Measurements from ENCODE around the gene VWA2.
A peak's percentile ranks its signal among the peaks of the same experiment; 100 is the strongest.

VWA2 gene

GRCh38 chr10:114265392-114266053 is 26.5 kb downstream of the VWA2 start:
- Histone ChIP-seq H3K4me1 (peaks cover 0 to 8% (median under 1%) of the 10 kb centered on the region in 4 donors), H3K4me3 (no peak overlapping the region), H3K27me3 (no peaks in the 10 kb centered on the region), H3K27ac (no peak overlapping the region), H3K9me3 (no peaks in the 10 kb centered on the region), H3K36me3 (no peaks in the 10 kb centered on the region)
- TF ChIP-seq CTCF (IDR thresholded peaks at IDR 0.05): no peak
- intact Hi-C loops (cut with DNase I; ENCODE audit: low total_unique reads): no loop called here
- peak in 1 of 2 donors; percentile 45 for DNase-seq

- no peak for TF ChIP-seq CTCF (IDR thresholded peaks at IDR 0.05)
- H3K4me3 ChIP-seq: no peak overlapping the region
- intact Hi-C loops (cut with DNase I; ENCODE audit: low total_unique reads): no loop called here
- no peak overlapping the region for H3K27ac ChIP-seq
- no peak for DNase-seq
- no peaks in the 10 kb centered on the region for H3K27me3 ChIP-seq
- H3K4me1 ChIP-seq: peaks cover 0 to 6% (median 4%) of the 10 kb centered on the region in 4 donors
- H3K36me3 ChIP-seq: no peaks in the 10 kb centered on the region
- H3K9me3 ChIP-seq: no peaks in the 10 kb centered on the region
Measured at GRCh38 chr10:114266521-114266920, 27.5 kb downstream of the VWA2 start.

GRCh38 chr10:114271075-114271778 is 32.2 kb downstream of the VWA2 start:
- peak in 1 of 2 donors; percentile 34 for DNase-seq
- Histone ChIP-seq H3K4me1 (peaks cover 0 to 13% (median 6%) of the 10 kb centered on the region in 4 donors), H3K36me3 (no peaks in the 10 kb centered on the region), H3K27ac (no peak overlapping the region), H3K4me3 (no peak overlapping the region), H3K27me3 (no peaks in the 10 kb centered on the region), H3K9me3 (no peaks in the 10 kb centered on the region)
- intact Hi-C loops (cut with DNase I; ENCODE audit: low total_unique reads): no loop called here
- TF ChIP-seq CTCF (IDR thresholded peaks at IDR 0.05): no peak

- intact Hi-C loops (cut with DNase I; ENCODE audit: low total_unique reads): no loop called here
- no peaks in the 10 kb centered on the region for H3K27me3 ChIP-seq
- peaks cover 0 to 13% (median 6%) of the 10 kb centered on the region in 4 donors for H3K4me1 ChIP-seq
- DNase-seq: peak; percentile 74 to 77
- no peaks in the 10 kb centered on the region for H3K9me3 ChIP-seq
- no peak overlapping the region for H3K27ac ChIP-seq
- no peak for TF ChIP-seq CTCF (IDR thresholded peaks at IDR 0.05)
- no peak overlapping the region for H3K4me3 ChIP-seq
- no peaks in the 10 kb centered on the region for H3K36me3 ChIP-seq
Measured at GRCh38 chr10:114271779-114272167, 32.7 kb downstream of the VWA2 start.

GRCh38 chr10:114272696-114273095 is 33.6 kb downstream of the VWA2 start:
- Histone ChIP-seq H3K4me1 (peaks cover 0 to 13% (median 6%) of the 10 kb centered on the region in 4 donors), H3K27ac (no peak overlapping the region), H3K4me3 (no peak overlapping the region), H3K9me3 (no peaks in the 10 kb centered on the region), H3K27me3 (peaks cover 0 to 4% of the 10 kb centered on the region in 2 donors), H3K36me3 (no peaks in the 10 kb centered on the region)
- no peak for TF ChIP-seq CTCF (IDR thresholded peaks at IDR 0.05)
- intact Hi-C loops (cut with DNase I; ENCODE audit: low total_unique reads): no loop called here
- DNase-seq: peak; percentile 15 to 51
